H4 (cell line): ENCODE data around the gene STARD8. TPM values are rescaled to one million over a fixed set of nuclear protein-coding genes. Genes with fewer than 3 reads are reported as not detected.
"Not testable (repeated sequence)": the region's sequence is repeated elsewhere in the genome, so short reads cannot be mapped to it uniquely, and the experiment has no call there.

Experiments
- DNase-seq: peaks from one replicate; pipeline ENCODE4 v3.0.0-alpha.2; 2015; ENCODE audit warnings: low spot score
- total RNA-seq: library from RNA; depleted of rRNA; stranded (reverse); fragments of >200 nt; shearing (Covaris generic); gene quantifications from 2 replicates; pipeline ENCODE4 v1.2.3, GENCODE V29; 2014; rRNA removed

Gene STARD8, protein sequence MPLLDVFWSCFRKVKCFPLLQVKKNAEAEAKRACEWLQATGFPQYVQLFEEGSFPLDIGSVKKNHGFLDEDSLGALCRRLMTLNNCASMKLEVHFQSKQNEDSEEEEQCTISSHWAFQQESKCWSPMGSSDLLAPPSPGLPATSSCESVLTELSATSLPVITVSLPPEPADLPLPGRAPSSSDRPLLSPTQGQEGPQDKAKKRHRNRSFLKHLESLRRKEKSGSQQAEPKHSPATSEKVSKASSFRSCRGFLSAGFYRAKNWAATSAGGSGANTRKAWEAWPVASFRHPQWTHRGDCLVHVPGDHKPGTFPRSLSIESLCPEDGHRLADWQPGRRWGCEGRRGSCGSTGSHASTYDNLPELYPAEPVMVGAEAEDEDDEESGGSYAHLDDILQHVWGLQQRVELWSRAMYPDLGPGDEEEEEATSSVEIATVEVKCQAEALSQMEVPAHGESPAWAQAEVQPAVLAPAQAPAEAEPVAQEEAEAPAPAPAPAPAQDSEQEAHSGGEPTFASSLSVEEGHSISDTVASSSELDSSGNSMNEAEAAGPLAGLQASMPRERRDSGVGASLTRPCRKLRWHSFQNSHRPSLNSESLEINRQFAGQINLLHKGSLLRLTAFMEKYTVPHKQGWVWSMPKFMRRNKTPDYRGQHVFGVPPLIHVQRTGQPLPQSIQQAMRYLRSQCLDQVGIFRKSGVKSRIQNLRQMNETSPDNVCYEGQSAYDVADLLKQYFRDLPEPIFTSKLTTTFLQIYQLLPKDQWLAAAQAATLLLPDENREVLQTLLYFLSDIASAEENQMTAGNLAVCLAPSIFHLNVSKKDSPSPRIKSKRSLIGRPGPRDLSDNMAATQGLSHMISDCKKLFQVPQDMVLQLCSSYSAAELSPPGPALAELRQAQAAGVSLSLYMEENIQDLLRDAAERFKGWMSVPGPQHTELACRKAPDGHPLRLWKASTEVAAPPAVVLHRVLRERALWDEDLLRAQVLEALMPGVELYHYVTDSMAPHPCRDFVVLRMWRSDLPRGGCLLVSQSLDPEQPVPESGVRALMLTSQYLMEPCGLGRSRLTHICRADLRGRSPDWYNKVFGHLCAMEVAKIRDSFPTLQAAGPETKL
- total RNA-seq = 2.7 and 3.1 TPM in 2 replicates

DNA sequence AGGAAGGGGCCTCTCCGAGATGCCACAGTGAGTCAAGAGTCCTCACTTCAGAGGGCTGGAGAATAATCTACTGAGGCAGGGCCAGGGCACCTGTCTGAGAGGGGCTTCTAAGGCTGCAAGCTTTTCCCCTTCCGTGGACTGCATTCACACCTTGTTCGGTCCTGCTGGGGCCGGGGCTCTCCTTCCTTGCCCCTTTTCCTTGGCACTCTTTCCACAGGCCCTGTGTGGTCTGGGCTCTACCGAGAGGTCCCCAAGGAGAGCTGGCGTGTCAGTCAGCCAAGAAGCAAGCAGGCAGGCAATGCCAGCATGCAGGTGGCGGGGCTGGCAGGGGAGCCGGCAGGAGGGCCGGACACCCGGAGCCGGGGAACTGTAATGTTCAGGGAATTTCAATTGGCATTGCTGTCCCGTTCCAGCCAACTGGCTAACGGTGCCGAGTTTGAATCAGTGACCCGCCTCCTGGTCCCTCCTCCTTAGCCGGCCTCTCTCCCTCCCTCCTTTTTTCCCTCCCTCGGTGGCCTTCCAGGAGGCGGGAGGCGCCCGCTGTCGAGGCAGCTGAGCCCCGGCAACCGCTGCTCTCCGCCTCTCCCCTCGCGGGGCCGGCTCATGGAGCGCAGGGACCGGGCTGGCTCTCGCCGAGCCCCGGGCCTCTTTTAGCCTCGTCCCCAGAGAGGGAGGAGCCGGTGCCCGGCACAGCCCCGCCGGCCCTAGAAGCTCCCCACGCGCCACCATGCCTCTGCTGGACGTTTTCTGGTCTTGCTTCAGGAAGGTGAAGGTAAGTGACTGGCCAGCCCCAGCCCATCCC is at the start of gene STARD8:
TSS of gene STARD8 (plus strand) at position 511 of the 802 bp plus-strand sequence. CDS start at position 728, 217 bp downstream.
- peak; percentile 60 for DNase-seq

DNA sequence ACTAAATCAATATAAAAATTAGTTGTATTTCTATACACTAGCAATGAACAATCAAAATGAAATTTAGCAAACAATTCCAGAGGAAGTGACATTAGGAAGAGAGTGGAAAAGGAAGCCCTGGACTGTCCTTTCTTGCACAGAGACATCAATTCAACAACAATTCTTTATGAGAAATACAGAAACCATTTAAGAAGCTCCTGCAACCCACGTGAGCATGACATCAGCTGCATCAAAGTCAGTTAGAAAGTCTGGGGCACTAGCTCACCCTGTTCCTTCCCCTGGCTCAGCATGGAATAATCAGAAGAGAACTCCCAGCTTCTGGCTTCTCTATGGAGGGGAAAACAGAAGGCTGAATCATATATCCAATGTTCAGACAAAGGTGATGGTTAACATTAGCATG is 48.6 kb upstream of the STARD8 start:
- DNase-seq = no peak

DNA sequence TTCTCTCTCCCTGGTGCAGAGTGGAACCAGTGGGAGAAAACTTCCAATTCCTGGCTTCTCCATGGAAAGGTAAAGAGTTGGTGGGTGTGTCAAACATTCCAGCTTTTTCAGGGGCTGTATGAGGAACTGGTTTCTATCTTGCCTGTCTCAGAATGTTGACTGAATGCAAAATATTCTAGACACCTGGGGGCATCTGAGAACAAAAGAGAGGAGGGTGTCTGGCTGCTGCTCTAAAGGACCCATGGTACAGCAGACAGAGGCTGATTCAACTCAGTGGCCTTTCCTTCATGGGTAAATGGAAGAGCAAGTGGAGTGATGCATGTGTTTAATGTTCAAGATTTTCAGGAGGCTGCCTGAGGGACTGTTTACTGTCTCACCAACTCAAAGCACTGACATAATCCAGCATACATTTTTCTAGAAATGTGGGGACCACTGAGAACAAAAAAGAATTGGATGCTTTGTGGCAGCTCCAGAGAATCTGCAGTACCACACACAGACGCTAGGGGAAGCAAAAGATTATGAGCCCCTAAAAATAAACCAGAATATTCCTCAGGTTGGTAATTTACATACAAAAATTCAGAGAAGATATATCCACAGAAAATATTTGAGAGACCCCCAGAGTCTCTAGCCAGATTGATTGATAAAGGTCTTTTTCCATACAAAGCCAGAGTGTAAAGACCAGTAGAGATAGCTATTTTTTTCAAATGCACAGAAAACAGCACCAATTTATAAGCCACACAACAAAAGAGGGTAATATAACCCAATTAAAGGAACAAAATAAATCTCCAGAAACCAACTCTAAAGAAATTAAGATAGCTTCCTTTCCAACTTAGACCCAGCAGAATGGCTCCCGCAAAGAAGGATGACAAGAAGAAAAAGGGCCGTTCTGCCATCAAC is 48.0 kb upstream of the STARD8 start:
- no peak for DNase-seq

DNA sequence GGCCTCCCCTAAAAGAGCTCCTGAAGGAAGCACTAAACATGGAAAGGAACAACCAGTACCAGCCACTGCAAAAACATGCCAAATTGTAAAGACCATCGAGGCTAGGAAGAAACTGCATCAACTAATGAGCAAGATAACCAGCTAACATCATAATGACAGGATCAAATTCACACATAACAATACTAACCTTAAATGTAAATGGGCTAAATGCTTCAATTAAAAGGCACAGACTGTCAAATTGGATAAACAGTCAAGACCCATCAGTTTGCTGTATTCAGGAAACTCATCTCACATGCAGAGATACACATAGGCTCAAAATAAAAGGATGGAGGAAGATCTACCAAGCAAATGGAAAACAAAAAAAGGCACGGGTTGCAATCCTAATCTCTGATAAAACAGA is 43.2 kb upstream of the STARD8 start:
- DNase-seq = not testable (repeated sequence)

DNA sequence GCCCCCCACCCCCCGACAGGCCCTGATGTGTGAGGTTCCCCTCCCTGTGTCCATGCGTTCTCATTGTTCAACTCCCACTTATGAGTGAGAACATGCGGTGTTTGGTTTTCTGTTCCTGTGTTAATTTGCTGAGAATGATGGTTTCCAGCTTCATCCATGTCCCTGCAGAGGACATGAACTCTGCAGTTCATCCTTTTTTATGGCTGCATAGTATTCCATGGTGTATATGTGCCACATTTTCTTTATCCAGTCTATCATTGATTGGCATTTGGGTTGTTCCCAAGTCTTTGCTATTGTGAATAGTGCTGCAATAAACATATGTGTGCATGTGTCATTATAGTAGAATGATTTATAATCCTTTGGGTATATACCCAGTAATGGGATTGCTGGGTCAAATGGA is 32.7 kb upstream of the STARD8 start:
- not testable (repeated sequence) for DNase-seq

DNA sequence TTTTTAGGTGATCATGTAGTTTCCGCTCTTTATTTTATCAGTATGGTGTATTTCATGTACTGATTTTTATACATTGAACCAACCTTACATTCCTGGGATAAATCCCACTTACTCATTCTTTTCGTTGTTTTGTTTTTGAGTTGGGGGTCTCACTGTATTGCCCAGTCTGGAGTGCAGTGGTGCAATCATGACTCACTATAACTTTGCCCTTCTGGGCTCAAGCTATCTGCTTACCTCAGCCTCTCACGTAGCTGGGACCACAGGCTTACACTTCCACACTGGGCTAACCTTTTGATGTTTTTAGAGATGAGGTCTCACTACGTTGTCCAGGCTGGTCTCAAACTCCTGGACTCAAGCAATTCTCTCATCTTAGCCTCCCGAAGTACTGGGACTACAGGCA is 19.5 kb upstream of the STARD8 start:
- no peak for DNase-seq

DNA sequence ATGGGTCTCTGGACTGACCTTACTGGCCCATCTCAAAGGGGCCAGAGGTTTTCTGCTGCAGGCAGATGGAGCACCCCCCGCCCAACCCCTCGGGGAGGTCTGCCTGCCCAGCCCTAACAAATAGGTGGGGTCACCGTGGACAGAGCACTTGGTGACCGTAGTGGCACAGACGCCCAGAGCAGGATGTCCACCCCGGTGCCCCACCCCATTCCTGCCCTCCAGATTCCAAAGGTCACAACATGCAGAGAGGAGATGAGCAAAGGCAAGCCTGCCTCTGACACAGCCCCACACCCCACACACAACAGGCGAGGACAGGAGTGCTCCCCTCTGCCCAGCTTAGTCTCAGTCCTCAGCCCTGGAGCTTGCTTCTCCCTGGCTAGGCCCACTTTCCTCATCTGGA is 17.5 kb upstream of the STARD8 start:
- DNase-seq = not testable (repeated sequence)

DNA sequence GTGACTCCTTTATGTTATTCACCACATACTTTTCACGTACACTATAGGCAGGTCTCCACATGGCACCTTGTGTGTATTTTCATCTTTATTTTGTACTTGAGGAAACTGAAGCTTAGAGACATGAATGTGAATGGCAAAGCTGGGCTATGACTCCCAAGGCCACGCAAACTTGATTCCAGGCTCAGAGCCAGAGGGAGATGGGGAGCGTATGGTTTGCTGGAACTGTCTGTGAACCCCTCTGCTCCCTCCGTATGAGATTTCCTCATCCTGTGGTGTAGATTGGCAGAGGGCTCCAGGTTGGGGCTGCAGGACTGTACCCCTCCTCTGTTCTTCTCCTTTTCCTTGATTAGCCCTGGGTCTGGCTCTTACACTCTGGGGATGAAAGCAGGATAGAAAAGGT is 16.1 kb upstream of the STARD8 start:
- DNase-seq = no peak

DNA sequence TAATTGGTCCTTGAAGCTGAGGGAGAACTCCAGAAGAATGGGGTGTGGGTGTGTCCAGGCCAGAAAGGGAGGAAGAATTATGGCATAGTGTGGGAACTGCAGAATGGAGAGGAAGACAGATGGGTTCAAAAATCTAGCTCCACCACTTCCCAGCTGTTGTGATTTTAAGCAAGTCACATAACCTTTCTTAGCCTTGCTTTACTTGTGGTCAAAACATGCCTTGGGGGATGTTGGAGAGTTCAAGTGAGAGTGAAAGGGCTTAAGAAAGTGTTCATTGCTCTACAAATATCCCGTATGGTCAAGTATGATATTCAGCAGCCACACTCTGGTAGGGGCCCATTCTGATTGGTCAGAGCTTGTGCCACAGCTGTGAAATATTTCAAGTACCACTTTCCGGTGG is 15.0 kb upstream of the STARD8 start:
- no peak for DNase-seq

DNA sequence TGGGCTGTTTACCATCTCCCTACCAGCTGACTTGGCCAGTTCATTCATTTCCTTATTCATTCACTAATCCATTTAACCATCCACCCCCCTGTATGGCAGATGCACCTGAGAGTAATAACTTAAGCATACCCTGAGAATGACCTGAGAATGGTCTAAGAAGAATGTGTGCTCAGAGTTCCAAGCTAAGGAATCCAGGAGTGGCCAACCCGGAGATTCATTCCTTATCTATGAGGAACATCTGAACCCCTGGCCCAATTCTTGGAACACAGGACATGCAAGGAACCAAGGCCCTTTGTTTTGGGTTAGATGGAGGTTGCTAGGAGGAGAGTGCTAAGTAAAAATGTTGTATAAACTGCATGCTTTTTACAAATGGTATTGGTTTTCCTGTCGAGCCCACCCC is 13.5 kb upstream of the STARD8 start:
- DNase-seq = no peak

DNA sequence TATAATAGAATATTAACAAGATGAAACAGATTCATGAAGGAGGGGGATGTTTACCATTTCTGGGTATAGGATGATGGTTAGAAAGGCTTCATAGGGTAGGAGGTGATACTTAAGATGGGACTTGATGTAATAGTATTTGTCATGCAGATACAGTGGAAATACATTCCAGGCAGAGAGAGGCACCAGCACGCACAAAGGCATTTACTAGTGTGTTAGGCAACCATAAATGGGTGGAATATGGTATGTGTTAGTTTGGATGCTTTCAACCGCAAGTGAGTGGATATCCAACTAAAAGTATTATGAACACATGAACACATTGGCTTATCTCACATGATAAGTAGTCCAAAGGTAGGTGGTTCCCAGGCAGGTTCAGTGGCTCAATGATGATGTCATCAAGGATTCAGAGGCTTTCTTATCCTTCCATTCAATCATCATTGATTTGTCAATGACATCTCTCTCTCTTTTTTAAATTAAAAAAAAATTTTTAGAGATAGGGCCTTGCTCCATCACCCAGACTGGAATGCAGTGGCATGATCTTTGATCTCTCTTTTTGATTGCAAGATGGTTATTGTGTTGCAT is 12.7 kb upstream of the STARD8 start:
- no peak for DNase-seq

DNA sequence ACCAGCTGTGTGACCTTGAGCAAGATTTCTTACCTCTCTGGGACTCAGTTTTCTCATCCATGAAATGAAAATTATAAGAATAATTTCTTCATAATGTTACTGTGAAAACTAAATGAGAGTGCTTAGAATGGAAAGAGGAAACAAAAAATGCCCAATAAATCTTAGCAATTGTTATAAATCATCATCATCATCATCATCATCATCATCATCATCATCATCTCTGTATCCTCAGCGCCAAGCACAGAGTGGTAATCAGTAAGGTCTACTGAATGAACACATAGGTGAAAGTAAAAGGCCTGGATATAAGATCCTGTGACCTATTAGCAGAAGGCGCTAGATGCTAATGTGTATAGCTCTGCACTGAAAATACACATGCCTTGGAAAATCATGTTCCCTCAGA is 6.8 kb upstream of the STARD8 start:
- no peak for DNase-seq

DNA sequence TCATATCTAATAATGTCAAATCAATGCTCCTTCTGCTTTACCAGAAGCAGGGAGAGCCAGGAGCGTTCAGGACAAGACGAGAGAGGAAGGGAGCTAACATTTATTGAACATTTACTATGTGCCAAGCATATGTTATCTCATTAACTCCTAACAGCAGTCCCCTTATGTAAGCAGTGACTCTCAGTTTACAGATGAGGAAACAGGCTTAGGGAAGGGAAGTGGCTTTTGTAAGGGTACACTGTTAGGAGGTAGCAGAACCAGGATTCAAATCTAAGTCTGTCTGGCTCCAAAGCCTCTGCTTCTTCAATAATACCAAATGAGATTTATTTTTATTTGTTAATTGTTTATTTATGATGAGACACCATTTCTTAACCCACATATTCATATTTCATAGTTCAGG is 2.6 kb upstream of the STARD8 start:
- DNase-seq = no peak

DNA sequence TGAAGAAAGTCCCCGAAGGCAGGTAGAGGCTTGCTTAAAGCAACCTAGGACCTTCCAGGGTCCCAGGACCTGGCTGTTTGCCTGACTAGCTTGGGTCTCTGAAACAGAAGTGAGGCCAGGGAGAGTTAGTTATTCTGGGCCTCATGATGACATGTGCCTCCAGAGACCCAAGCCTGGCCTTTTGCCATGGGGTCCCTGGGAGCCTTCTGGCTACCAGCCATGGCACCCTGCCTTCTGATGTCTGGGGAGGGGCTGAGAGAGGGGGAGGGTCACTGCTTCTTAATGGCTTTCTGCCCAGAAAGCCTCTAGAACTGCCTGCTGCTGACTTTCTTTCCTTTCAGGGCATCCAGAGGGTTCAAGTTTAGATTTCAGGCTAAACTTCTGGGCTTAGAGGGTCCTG is 1.0 kb upstream of the STARD8 start:
- DNase-seq = no peak

DNA sequence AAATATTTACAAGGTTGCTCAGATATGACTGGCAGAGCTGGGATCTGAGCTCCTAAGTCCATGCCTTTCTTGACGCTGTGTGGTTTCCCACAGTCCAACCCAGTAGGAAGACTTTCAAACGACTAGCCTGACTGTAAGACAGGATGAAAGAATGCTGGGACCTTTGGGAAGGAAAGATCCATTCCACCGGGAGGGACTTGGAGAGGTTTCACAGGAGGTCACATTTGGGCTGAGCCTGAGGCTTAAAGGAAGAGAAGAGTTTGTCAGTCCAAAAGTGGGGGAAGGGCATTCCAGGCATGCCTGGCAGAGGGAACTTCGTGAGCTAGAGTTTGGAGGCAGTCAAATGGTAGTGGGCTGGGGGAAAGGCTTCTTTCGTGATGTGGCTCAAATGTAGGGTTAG is 1.5 kb downstream of the STARD8 start:
- DNase-seq = no peak

DNA sequence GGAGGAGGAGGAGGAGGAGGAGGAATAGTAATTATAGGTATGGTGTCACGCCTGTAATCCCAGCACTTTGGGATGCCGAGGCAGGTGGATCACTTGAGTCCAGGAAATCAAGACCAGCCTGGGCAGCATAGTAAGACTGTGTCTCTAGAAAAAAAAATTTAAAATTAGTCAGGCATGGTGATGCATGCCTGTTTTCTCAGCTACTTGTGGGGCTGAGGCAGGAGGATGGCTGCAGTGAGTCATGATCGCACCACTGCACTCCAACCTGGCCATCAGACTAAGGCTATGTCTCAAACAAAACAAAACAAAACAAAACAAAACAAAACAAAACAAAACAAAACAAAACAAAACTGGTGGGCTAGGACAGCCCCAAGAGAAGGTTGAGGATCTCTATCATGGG is 3.0 kb downstream of the STARD8 start:
- DNase-seq = no peak

DNA sequence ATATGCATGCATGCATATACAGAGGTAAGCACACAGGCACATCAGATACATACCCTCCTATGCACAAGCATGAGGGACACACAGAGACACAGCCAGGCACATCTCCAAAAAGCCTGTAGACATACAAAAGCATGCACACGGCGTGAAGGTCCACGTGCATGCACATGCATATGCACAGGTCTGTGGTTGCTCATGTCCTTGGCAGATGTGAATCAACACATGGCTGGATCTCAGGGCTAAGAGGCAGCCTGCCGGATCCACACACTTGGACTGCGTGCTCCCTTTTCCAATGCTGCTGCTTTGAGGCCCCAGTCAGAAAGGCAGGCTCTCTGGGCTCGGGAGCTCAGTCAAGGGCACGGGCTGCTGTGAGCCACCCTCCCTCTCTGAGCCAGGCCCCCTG is 3.6 kb downstream of the STARD8 start:
- DNase-seq = no peak

DNA sequence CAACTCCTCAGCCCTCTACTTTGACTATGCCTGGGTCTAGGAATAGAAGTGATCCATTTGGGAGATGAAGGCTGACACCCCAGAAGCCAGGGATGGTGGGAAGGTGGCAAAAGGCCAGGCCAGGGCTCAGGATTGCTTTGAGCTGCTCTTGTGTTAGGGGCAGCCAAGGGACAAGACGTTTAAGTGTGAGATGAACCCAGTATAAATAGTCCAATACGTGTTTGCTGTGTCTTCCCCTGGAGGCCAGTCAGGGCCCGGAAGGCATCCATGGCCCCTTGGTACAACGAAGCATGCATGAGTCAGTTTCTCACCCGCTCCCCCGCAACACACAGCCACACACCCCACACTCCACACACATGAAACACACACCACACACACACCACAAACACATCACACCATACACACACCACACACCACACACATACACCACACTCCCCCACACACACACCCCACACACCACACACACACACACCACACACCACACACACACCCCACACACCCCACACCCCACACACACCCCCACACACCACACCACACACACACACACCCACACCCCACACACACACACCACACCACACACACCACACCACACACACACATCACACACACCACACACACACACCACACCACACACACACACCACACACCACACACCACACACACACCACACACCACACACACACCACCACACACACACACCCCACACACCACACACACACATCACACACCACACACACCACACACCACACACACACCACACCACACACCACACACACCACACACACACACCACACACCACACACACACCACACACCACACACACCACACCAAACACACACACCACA is 5.1 kb downstream of the STARD8 start:
- no peak for DNase-seq

DNA sequence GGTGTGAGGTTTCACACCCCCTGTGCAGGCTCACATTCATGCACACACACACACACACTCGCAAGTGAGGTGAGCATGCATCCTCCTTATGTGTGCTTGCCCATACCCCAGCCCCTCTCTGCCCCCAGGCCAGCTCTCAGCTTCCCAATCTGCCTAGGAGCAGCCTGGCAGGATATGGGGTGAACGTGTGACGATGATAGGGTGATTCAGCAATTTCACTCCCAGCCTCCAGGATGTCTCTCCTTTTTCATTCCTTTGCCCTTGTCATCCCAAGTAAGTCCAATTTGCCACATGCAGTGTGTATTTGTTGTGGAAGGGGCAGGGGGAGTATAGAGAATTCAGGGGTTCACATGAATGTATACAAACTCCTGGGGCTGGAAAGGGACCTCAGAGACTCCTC is 7.2 kb downstream of the STARD8 start:
- DNase-seq = no peak
